ENCODE measurements around the gene KCNMA1. TPM values are rescaled to one million over a fixed set of nuclear protein-coding genes. Genes with fewer than 3 reads are reported as not detected.

KCNMA1 gene
- total RNA-seq, 1 donor from 2014 or later = 2.0 TPM

- DNase-seq (no peak), ATAC-seq (ENCODE audit: poor library complexity) (no peak)
- intact Hi-C loops (cut with DNase I) = no loop called here
These were observed 178.5 kb downstream of the KCNMA1 start for GRCh38 chr10:77458986-77459590.

GRCh38 chr10:77457721-77458120 lies 179.9 kb downstream of the KCNMA1 start:
- DNase-seq = no peak
- intact Hi-C loops (cut with DNase I) = no loop called here
- no peak for ATAC-seq (ENCODE audit: poor library complexity)

GRCh38 chr10:77457266-77457665 lies 180.3 kb downstream of the KCNMA1 start:
- ATAC-seq (ENCODE audit: poor library complexity) = no peak
- intact Hi-C loops (cut with DNase I) = no loop called here

GRCh38 chr10:77456414-77456813 lies 181.2 kb downstream of the KCNMA1 start:
- intact Hi-C loops (cut with DNase I) = no loop called here
- ATAC-seq (ENCODE audit: poor library complexity) (no peak), DNase-seq (no peak)

More at GRCh38 chr10:77457266-77457665, 180.3 kb downstream of the KCNMA1 start:
- DNase-seq = no peak

GRCh38 chr10:77455561-77455960 lies 182.0 kb downstream of the KCNMA1 start:
- intact Hi-C loops (cut with DNase I) = no loop called here
- DNase-seq (no peak), ATAC-seq (ENCODE audit: poor library complexity) (no peak)

GRCh38 chr10:77452952-77453564 lies 184.6 kb downstream of the KCNMA1 start:
- intact Hi-C loops (cut with DNase I) = no loop called here
- ATAC-seq (ENCODE audit: poor library complexity) (no peak), DNase-seq (no peak)

GRCh38 chr10:77451886-77452285 lies 185.7 kb downstream of the KCNMA1 start:
- DNase-seq (no peak), ATAC-seq (ENCODE audit: poor library complexity) (no peak)
- intact Hi-C loops (cut with DNase I) = no loop called here

- DNase-seq (no peak), ATAC-seq (ENCODE audit: poor library complexity) (no peak)
- intact Hi-C loops (cut with DNase I) = no loop called here
These were observed 189.4 kb downstream of the KCNMA1 start for GRCh38 chr10:77448226-77448625.

- intact Hi-C loops (cut with DNase I) = no loop called here
- DNase-seq (no peak), ATAC-seq (ENCODE audit: poor library complexity) (no peak)
These were observed 190.9 kb downstream of the KCNMA1 start for GRCh38 chr10:77446700-77447099.

- DNase-seq (no peak), ATAC-seq (ENCODE audit: poor library complexity) (no peak)
- intact Hi-C loops (cut with DNase I) = no loop called here
These were observed 192.1 kb downstream of the KCNMA1 start for GRCh38 chr10:77445547-77445946.

GRCh38 chr10:77444041-77444440 lies 193.6 kb downstream of the KCNMA1 start:
- intact Hi-C loops (cut with DNase I) = no loop called here
- ATAC-seq (ENCODE audit: poor library complexity) (no peak), DNase-seq (no peak)

GRCh38 chr10:77442699-77443189 lies 194.9 kb downstream of the KCNMA1 start:
- intact Hi-C loops (cut with DNase I) = no loop called here
- no peak for ATAC-seq (ENCODE audit: poor library complexity)
- DNase-seq = no peak

GRCh38 chr10:77441353-77442166 lies 196.0 kb downstream of the KCNMA1 start:
- DNase-seq (no peak), ATAC-seq (ENCODE audit: poor library complexity) (no peak)
- intact Hi-C loops (cut with DNase I) = no loop called here

- ATAC-seq (ENCODE audit: poor library complexity) (no peak), DNase-seq (no peak)
- intact Hi-C loops (cut with DNase I) = no loop called here
These were observed 201.2 kb downstream of the KCNMA1 start for GRCh38 chr10:77436257-77436975.

- DNase-seq (no peak), ATAC-seq (ENCODE audit: poor library complexity) (no peak)
- intact Hi-C loops (cut with DNase I) = no loop called here
These were observed 204.1 kb downstream of the KCNMA1 start for GRCh38 chr10:77433546-77433945.

- ATAC-seq (ENCODE audit: poor library complexity) = no peak
- intact Hi-C loops (cut with DNase I) = no loop called here
- DNase-seq = no peak
These were observed 205.4 kb downstream of the KCNMA1 start for GRCh38 chr10:77431980-77432797.

GRCh38 chr10:77431209-77431611 lies 206.4 kb downstream of the KCNMA1 start:
- intact Hi-C loops (cut with DNase I) = no loop called here

GRCh38 chr10:77430530-77430929 lies 207.1 kb downstream of the KCNMA1 start:
- intact Hi-C loops (cut with DNase I) = no loop called here

More at GRCh38 chr10:77431209-77431611, 206.4 kb downstream of the KCNMA1 start:
- ATAC-seq (ENCODE audit: poor library complexity) (no peak), DNase-seq (no peak)

More at GRCh38 chr10:77430530-77430929, 207.1 kb downstream of the KCNMA1 start:
- ATAC-seq (ENCODE audit: poor library complexity) = no peak
- no peak for DNase-seq
